Hepatocyte (in vitro differentiated cells): Measurements from ENCODE around the gene SCP2. TPM values are rescaled to one million over a fixed set of nuclear protein-coding genes. Genes with fewer than 3 reads are reported as not detected.
"Not testable (repeated sequence)": the region's sequence is repeated elsewhere in the genome, so short reads cannot be mapped to it uniquely, and the experiment has no call there.

Experiments used
- DNase-seq: peaks from one replicate; pipeline ENCODE4 v3.0.0-alpha.2; 2016; ENCODE audit warnings: low spot score
- H2AFZ ChIP-seq: fragments of 200-600 bp; sonication (generic); 2 replicates; pipeline ENCODE4 v1.6.0; 2016; ENCODE audit warnings: antibody characterized with exemption, mild to moderate bottlenecking
- H3K27ac ChIP-seq: fragments of 200-600 bp; sonication (generic); 2 replicates; pipeline ENCODE4 v1.5.1; 2016; ENCODE audit warnings: mild to moderate bottlenecking
- H3K27me3 ChIP-seq: fragments of 200-600 bp; sonication (generic); 2 replicates; pipeline ENCODE4 v1.6.1; 2016
- H3K36me3 ChIP-seq: fragments of 200-600 bp; sonication (generic); replicated peaks from 2 replicates; pipeline ENCODE4 v1.5.1; 2016; ENCODE audit warnings: low read depth; ENCODE audit not compliant: insufficient read depth
- H3K4me1 ChIP-seq: fragments of 200-600 bp; sonication (generic); 2 replicates; pipeline ENCODE4 v1.5.1; 2016; ENCODE audit warnings: mild to moderate bottlenecking, moderate library complexity; ENCODE audit not compliant: insufficient read depth
- H3K4me2 ChIP-seq: fragments of 200-600 bp; sonication (generic); 2 replicates; pipeline ENCODE4 v1.6.0; 2016
- H3K4me3 ChIP-seq: fragments of 200-600 bp; sonication (generic); 2 replicates; pipeline ENCODE4 v1.5.1; 2016; ENCODE audit warnings: mild to moderate bottlenecking
- H3K79me2 ChIP-seq: fragments of 200-600 bp; sonication (generic); 2 replicates; pipeline ENCODE4 v1.6.0; 2017; ENCODE audit warnings: mild to moderate bottlenecking
- H3K9me2 ChIP-seq: fragments of 200-600 bp; sonication (generic); replicated peaks from 2 replicates; pipeline ENCODE4 v1.6.0; 2017; ENCODE audit warnings: mild to moderate bottlenecking; ENCODE audit not compliant: insufficient read depth
- H3K9me3 ChIP-seq: fragments of 200-600 bp; sonication (generic); 2 replicates; pipeline ENCODE4 v1.5.1; 2016; ENCODE audit warnings: low read depth, mild to moderate bottlenecking
- H4K20me1 ChIP-seq: fragments of 200-600 bp; sonication (generic); 2 replicates; pipeline ENCODE4 v1.6.0; 2016; ENCODE audit warnings: mild to moderate bottlenecking; ENCODE audit not compliant: insufficient read depth, poor library complexity, severe bottlenecking
- EZH2 ChIP-seq: fragments of 200-600 bp; sonication (generic); IDR thresholded peaks from 2 replicates; pipeline ENCODE4 v1.6.1; 2016; ENCODE audit warnings: antibody characterized with exemption, mild to moderate bottlenecking, borderline replicate concordance
- EZH2phosphoT487 ChIP-seq: fragments of 200-600 bp; sonication (generic); IDR thresholded peaks from one replicate; pipeline ENCODE4 v1.6.1; 2018; ENCODE audit warnings: antibody characterized with exemption, mild to moderate bottlenecking, low read depth, moderate library complexity; ENCODE audit not compliant: unreplicated experiment, severe bottlenecking
- WGBS: methylation state at CpG from one replicate; pipeline ENCODE4 v1.1.6; 2016; ENCODE audit warnings: low lambda C conversion rate; ENCODE audit errors: missing lambda C conversion rate; 5-methylcytosine and 5-hydroxymethylcytosine counted together
- polyA plus RNA-seq: library from polyadenylated mRNA; unstranded; fragments of >200 nt; fragmentation: Nextera tagmentation; extraction: Ambion mirVana; gene quantifications from 2 replicates; pipeline ENCODE4 v1.2.1, GENCODE V29; 2016
- total RNA-seq: library from RNA; depleted of rRNA; stranded (reverse); fragments of >200 nt; gene quantifications from 2 replicates; pipeline ENCODE4 v1.2.3, GENCODE V29; 2014
- TF ChIP-seq, protein P1 (sequence below): fragments of 200-600 bp; sonication (generic); IDR thresholded peaks from 2 replicates; pipeline ENCODE4 v1.5.1; 2016; ENCODE audit warnings: antibody characterized with exemption, mild to moderate bottlenecking; ENCODE audit not compliant: poor library complexity

SCP2 gene
- total and polyA plus RNA-seq, 2 experiments from 2014 or later = 201 to 310 TPM

DNA sequence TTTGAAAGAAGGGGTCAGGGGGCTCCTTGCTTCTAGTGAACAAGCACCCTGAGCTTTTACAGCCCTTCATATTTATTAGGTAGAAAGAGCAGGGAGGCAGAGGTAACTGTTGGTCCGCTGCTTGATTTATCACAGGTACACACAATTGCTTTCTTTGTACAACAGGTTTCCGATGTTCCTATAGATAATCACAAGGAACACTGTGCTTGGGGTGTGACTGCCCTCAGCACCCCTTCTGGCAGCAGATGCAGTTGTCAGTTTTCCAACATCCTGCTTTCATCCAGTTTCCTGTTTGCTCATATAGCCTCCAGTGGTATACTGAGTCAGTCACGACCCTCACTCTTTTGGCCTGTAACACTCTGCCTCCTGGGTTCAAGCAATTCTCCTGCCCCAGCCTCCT lies 40.6 kb downstream of the SCP2 start:
- Histone ChIP-seq H3K27me3 (no peaks in the 10 kb centered on the region), H3K4me3 (no peak overlapping the region), H3K79me2 (no peaks in the 10 kb centered on the region), H3K4me2 (no peak overlapping the region), H3K9me2 (no peaks in the 10 kb centered on the region), H3K27ac (no peak overlapping the region), H4K20me1 (no peaks in the 10 kb centered on the region), H3K36me3 (no peaks in the 10 kb centered on the region), H2AFZ (no peak overlapping the region), H3K4me1 (no peaks in the 10 kb centered on the region), H3K9me3 (no peaks in the 10 kb centered on the region)
- no peak for DNase-seq
- 94% methylated on average over 3 of the region's 3 CpGs for WGBS
- TF ChIP-seq, protein P1, sequence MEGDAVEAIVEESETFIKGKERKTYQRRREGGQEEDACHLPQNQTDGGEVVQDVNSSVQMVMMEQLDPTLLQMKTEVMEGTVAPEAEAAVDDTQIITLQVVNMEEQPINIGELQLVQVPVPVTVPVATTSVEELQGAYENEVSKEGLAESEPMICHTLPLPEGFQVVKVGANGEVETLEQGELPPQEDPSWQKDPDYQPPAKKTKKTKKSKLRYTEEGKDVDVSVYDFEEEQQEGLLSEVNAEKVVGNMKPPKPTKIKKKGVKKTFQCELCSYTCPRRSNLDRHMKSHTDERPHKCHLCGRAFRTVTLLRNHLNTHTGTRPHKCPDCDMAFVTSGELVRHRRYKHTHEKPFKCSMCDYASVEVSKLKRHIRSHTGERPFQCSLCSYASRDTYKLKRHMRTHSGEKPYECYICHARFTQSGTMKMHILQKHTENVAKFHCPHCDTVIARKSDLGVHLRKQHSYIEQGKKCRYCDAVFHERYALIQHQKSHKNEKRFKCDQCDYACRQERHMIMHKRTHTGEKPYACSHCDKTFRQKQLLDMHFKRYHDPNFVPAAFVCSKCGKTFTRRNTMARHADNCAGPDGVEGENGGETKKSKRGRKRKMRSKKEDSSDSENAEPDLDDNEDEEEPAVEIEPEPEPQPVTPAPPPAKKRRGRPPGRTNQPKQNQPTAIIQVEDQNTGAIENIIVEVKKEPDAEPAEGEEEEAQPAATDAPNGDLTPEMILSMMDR = no peak
- TF ChIP-seq EZH2phosphoT487 = no peak
- TF ChIP-seq EZH2 = no peak

DNA sequence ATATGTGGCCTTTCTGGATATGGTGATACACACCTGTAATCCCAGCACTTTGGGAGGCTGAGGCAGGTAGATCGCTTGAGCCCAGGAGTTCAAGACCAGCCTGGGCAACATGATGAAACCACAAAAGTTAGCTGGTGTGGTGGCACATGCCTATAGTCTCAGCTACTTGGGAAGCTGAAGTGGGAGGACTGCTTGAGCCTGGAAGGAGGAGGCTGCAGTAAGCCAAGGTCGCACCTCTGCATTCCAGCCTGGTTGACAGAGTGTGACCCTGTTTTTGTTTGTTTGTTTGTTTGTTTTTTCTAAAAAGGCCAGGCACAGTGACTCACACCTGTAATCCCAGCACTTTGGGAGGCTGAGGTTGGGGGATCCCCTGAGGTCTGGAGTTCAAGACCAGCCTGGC lies 42.2 kb downstream of the SCP2 start:
- not testable (repeated sequence) for H2AFZ ChIP-seq, H3K36me3 ChIP-seq, H3K4me3 ChIP-seq, H3K9me3 ChIP-seq, H4K20me1 ChIP-seq, H3K4me1 ChIP-seq, H3K27ac ChIP-seq, DNase-seq, H3K9me2 ChIP-seq, H3K79me2 ChIP-seq, H3K4me2 ChIP-seq, H3K27me3 ChIP-seq
- 88% methylated on average over 2 of the region's 2 CpGs for WGBS

DNA sequence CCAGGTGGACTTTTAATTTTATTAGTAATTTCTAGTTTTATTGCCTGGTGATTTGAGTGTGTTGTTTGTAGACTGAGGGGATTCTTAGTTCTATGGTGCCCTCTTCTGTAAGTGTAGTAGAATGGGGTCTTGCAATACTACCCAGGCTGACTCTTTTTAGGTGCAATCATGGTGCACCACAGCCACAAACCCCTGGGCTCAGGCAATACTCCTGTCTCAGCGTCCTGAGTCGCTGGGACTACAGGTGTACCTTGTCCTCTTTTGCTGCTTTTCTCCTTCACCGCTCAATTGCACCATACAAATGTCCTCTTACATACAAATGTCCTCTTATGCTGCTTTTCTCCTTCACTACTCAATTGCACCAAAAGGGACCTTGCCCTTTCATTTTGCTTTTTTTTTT lies 43.1 kb downstream of the SCP2 start:
- Histone ChIP-seq H3K27ac (peak overlapping the region; percentile 73), H3K27me3 (no peaks in the 10 kb centered on the region), H3K4me1 (no peaks in the 10 kb centered on the region), H4K20me1 (no peaks in the 10 kb centered on the region), H3K79me2 (no peaks in the 10 kb centered on the region), H3K36me3 (no peaks in the 10 kb centered on the region), H3K9me3 (no peaks in the 10 kb centered on the region), H2AFZ (no peak overlapping the region), H3K9me2 (no peaks in the 10 kb centered on the region), H3K4me2 (peak overlapping the region; percentile 46), H3K4me3 (no peak overlapping the region)
- TF ChIP-seq, protein P1 = peak; percentile 31
- TF ChIP-seq EZH2phosphoT487 (no peak), EZH2 (no peak)
- WGBS = 41% methylated on average over 3 of the region's 3 CpGs
- peak; percentile 40 for DNase-seq

DNA sequence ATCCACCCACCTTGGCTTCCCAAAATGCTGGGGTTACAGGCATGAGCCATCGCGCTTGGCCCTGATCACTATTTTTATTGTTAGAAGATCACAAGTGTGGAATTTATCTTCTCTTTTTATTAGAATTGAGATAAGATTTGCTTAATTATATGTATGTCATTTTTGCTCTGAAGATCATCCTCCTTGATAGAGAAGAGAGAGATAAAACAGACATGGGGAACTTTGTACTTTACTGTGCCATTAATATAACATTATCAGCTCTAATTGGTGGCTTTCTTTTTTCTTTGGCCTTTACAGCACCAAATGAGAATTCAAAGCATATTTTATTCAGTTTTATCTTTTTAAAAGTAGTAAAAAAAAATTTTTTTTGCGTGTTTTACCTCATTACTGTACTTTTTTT lies 46.8 kb downstream of the SCP2 start:
- TF ChIP-seq EZH2 (no peak), EZH2phosphoT487 (no peak)
- TF ChIP-seq, protein P1 = no peak
- no peak overlapping the region for H3K4me2 ChIP-seq
- no peak overlapping the region for H3K4me3 ChIP-seq
- no peaks in the 10 kb centered on the region for H3K9me2 ChIP-seq
- WGBS = 72% methylated on average over 3 of the region's 3 CpGs
- no peaks in the 10 kb centered on the region for H3K36me3 ChIP-seq
- H3K27ac ChIP-seq = peak overlapping the region; percentile 18
- H4K20me1 ChIP-seq = no peaks in the 10 kb centered on the region
- H2AFZ ChIP-seq = no peak overlapping the region
- no peaks in the 10 kb centered on the region for H3K79me2 ChIP-seq
- no peak for DNase-seq
- no peaks in the 10 kb centered on the region for H3K9me3 ChIP-seq
- no peaks in the 10 kb centered on the region for H3K27me3 ChIP-seq
- no peaks in the 10 kb centered on the region for H3K4me1 ChIP-seq
